Transverse colon (tissue), 4 donors: ENCODE data around the gene ACSL6.

Experiments
- CTCF ChIP-seq, 5 experiments: fragments of 200-600 bp in 3 of 5; fragments of 450-650 bp in 2 of 5; sonication (generic) in 3 of 5; IDR thresholded peaks; 1 replicate in 2 of 5; 2 replicates in 3 of 5; pipeline ENCODE4 v1.5.1; 2016 to 2017; ENCODE audit warnings: antibody characterized with exemption in 5 of 5, inconsistent platforms in 3 of 5, mild to moderate bottlenecking in 2 of 5, moderate library complexity in 1 of 5
- POLR2A ChIP-seq: fragments of 450-650 bp; IDR thresholded peaks from one replicate; pipeline ENCODE4 v1.6.1; 2016; ENCODE audit warnings: antibody characterized with exemption, mild to moderate bottlenecking, moderate library complexity
- POLR2AphosphoS5 ChIP-seq, 3 donors: sonication (generic); formaldehyde crosslinking; IDR thresholded peaks; one replicate each; pipeline ENCODE4 v1.6.1; 2016; ENCODE audit warnings: antibody characterized with exemption in 3 of 3

- no peak for TF ChIP-seq POLR2A
- no peak for TF ChIP-seq POLR2AphosphoS5 (IDR thresholded peaks at IDR 0.05)
- TF ChIP-seq CTCF (IDR thresholded peaks at IDR 0.05): no peak
Observed at GRCh38 chr5:131994533-131995226, 16.8 kb downstream of the ACSL6 start.
